Left ventricle myocardium inferior (tissue), 1 donor: ENCODE data around the gene SLC17A5. TPM values are rescaled to one million over a fixed set of nuclear protein-coding genes. Genes with fewer than 3 reads are reported as not detected.

Experiments
- DNase-seq: peaks from one replicate; pipeline ENCODE4 v3.0.0-alpha.2; 2020
- H3K27ac ChIP-seq: fragments of 200-600 bp; replicated peaks from 2 replicates; pipeline ENCODE4 v1.8.0; 2021
- H3K27me3 ChIP-seq: fragments of 200-600 bp; 2 replicates; pipeline ENCODE4 v1.8.0; 2021; ENCODE audit warnings: low read depth
- H3K36me3 ChIP-seq: fragments of 200-600 bp; 2 replicates; pipeline ENCODE4 v1.8.0; 2021
- H3K4me1 ChIP-seq: fragments of 200-600 bp; 2 replicates; pipeline ENCODE4 v1.8.0; 2021
- H3K4me3 ChIP-seq: fragments of 200-600 bp; 2 replicates; pipeline ENCODE4 v1.8.0; 2021; ENCODE audit warnings: mild to moderate bottlenecking, moderate library complexity
- H3K9me3 ChIP-seq: fragments of 200-600 bp; replicated peaks from 2 replicates; pipeline ENCODE4 v1.8.0; 2021
- CTCF ChIP-seq: fragments of 200-600 bp; IDR thresholded peaks from 2 replicates; pipeline ENCODE4 v1.8.0; 2021; ENCODE audit warnings: antibody characterized with exemption, mild to moderate bottlenecking, borderline replicate concordance
- intact Hi-C: fragments of 100-400 bp; cut with micrococcal nuclease; formaldehyde crosslinking; loops from one replicate; pipeline ENCODE4 v1.11.0; 2022
- total RNA-seq: library from RNA; stranded (reverse); fragmentation: NEBNext Ultra II Directional; extraction: Animal tissue kit (Norgen Biotek cat#: 25700); gene quantifications from one replicate; pipeline ENCODE4 v1.2.1, GENCODE V29; 2021
- donor health status: DM: no; HTN: yes; CAD: no; lungs with severe emphysema.

SLC17A5 gene
- total RNA-seq, 1 donor from 2014 or later = 5.3 TPM

DNA sequence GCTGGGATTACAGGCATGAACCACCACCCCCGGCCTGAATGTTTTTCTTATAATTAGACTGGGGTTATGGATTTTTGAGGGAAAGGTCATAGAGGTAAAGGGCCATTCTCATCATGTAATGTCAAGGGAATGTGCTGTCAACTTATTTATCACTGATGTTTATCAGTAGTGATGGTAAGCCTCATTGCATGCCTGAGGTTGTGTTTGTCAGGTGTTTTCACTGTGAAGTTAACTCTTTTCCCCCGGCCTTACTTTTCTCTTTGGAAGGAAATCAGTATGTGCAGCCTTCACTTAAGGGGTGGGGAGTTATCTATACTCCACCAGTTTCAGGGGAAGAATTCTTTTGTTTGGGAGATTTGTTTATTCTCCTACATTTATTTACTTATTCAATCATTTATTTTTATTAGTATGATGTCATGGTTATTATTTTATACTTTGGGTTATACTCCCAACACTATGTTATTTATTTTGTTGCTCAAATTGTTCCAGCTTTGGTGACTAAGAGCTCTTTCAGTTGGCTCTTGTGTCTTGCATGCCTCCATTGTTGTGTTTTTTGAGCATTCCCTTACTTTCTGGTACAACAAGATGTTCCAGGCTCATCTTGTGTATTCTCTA, 2.8 kb upstream of the SLC17A5 start:
- Histone ChIP-seq H3K27me3 (no peaks in the 10 kb centered on the region), H3K4me3 (no peak overlapping the region), H3K9me3 (no peaks in the 10 kb centered on the region), H3K4me1 (peaks cover 33% of the 10 kb centered on the region), H3K27ac (no peak overlapping the region), H3K36me3 (no peaks in the 10 kb centered on the region)
- no peak for TF ChIP-seq CTCF
- intact Hi-C loops = no loop called here
- no peak for DNase-seq

DNA sequence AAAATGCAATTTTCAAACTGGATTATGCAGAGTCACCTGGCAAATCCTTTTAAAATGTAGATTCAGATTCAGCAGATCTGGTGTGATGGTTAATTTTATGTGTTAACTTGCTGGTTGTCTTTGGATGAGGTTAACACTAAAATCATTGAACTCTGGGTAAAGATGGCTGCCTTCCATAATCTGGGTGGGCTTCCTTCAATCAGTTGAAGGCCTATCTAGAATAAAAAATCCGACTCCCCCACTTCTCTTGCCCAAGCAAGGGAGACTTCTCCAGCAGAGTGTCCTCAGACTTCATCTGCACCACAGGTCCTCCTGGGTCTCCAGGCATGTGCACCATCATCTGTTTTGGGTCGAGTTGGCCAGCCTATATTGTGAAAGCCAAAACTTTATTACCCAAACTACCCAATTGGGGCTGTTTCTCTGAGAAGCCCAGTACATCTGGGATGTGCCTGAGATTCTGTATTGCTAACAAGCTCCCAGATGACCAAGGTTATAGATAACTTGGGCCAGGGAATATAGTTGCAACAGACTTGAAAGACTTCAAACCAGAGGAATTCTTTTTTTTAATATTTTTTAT, 1.6 kb upstream of the SLC17A5 start:
- peaks cover 33% of the 10 kb centered on the region for H3K4me1 ChIP-seq
- no peak for TF ChIP-seq CTCF
- H3K27ac ChIP-seq = peak overlapping the region; percentile 99
- no peaks in the 10 kb centered on the region for H3K36me3 ChIP-seq
- no peak for DNase-seq
- intact Hi-C loops = no loop called here
- H3K4me3 ChIP-seq = peak overlapping the region; percentile 100
- no peaks in the 10 kb centered on the region for H3K27me3 ChIP-seq
- H3K9me3 ChIP-seq = no peaks in the 10 kb centered on the region

DNA sequence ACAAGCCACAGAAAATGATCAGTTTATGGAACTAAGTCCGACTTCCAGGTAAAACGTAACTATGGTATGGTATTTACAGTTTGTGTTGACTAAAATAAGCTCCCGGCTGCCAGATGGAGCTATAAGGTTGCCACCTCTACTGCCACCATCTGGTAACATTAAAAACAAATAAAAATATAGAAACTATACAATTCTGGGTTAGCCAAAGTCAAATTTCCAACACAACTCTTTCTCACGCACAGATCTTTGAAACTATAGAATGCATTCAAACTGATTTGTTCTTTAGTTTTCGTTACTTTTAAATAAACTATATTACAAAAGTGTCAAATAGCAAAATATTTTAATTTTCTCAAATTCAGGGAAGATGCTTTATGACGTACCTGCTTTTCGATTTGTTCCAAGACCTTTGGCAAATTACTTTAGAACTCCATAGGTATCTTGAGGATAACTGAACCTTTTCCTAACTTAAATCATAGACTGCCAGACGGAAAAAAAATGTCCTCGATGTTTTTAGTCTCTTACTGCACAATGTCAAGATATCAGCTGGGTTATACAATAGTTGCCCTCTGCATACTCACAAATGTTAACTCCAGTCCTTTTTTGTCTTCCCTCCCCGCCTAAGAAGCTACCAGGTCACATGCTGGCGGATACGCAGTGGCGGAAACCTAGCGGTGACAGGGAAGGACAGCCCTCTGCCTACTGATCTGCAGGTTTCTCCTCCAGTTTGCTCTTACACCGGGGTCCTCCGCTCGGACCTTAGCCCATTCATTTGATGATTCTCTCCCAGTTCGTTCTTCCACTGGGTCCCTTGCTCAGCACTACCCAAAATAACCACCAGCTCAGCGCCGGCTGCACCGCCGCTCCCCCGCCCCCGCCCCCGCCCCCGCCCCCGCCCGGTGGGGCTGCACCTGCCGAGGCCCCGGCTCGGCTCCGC, 888 bp downstream of the SLC17A5 start:
- Histone ChIP-seq H3K4me3 (peak overlapping the region; percentile 100), H3K27me3 (no peaks in the 10 kb centered on the region), H3K4me1 (peaks cover 33% of the 10 kb centered on the region), H3K9me3 (no peaks in the 10 kb centered on the region), H3K36me3 (peaks cover 17% of the 10 kb centered on the region), H3K27ac (peak overlapping the region; percentile 99)
- peak; percentile 43 for DNase-seq
- intact Hi-C loops = no loop called here
- peak; percentile 55 for TF ChIP-seq CTCF

GRCh38 chr6:73649783-73650182, 4.0 kb downstream of the SLC17A5 start:
- peaks cover 20% of the 10 kb centered on the region for H3K36me3 ChIP-seq
- no peak for TF ChIP-seq CTCF
- H3K9me3 ChIP-seq = no peaks in the 10 kb centered on the region
- no peak overlapping the region for H3K27ac ChIP-seq
- H3K4me3 ChIP-seq = no peak overlapping the region
- peaks cover 34% of the 10 kb centered on the region for H3K4me1 ChIP-seq
- DNase-seq = no peak
- H3K27me3 ChIP-seq = no peaks in the 10 kb centered on the region
- intact Hi-C loops = no loop called here

GRCh38 chr6:73648166-73648565, 5.6 kb downstream of the SLC17A5 start:
- no peak for DNase-seq
- Histone ChIP-seq H3K27ac (no peak overlapping the region), H3K9me3 (no peaks in the 10 kb centered on the region), H3K4me3 (no peak overlapping the region), H3K4me1 (peaks cover 20% of the 10 kb centered on the region), H3K36me3 (peaks cover 30% of the 10 kb centered on the region), H3K27me3 (no peaks in the 10 kb centered on the region)
- intact Hi-C loops = no loop called here
- TF ChIP-seq CTCF = no peak
